ENCODE results near the gene ZNF672. TPM values are rescaled to one million over a fixed set of nuclear protein-coding genes. Genes with fewer than 3 reads are reported as not detected.
A peak's percentile ranks its signal among the peaks of the same experiment; 100 is the strongest.

The ZNF672 gene
- total and polyA plus RNA-seq, 2 of the 13 experiments (the other 11 are each of a cell fraction or from before 2014, with no cell fraction given), result 17.2 to 22.9 TPM

GRCh38 chr1:248873409-248873992 lies 35.5 kb downstream of the ZNF672 start (continued):
- no peak for TF ChIP-seq ZBTB21 (CRISPR knock-in tag; IDR thresholded peaks at IDR 0.05)
- no peak for TF ChIP-seq HNF4A (CRISPR knock-in tag; IDR thresholded peaks at IDR 0.05)
- TF ChIP-seq ZNF337 (CRISPR knock-in tag; IDR thresholded peaks at IDR 0.05; ENCODE audit: borderline replicate concordance, low read depth), result peak; percentile 82; the same call in 1 of the 2 replicates
- no peak; the same call in 1 of the 2 replicates for TF ChIP-seq FOXJ3 (CRISPR knock-in tag; IDR thresholded peaks at IDR 0.05; ENCODE audit: borderline replicate concordance)
- TF ChIP-seq TGIF2 (CRISPR knock-in tag; IDR thresholded peaks at IDR 0.05), result no peak
- TF ChIP-seq ZGPAT (CRISPR knock-in tag; IDR thresholded peaks at IDR 0.05), result peak; percentile 85
- 0 out of 2 replicates have a peak, but pooled peaks have one; percentile 1 for TF ChIP-seq DR1 (CRISPR knock-in tag; IDR thresholded peaks at IDR 0.05)
- no peak for TF ChIP-seq THYN1 (CRISPR knock-in tag; IDR thresholded peaks at IDR 0.05; ENCODE audit: borderline replicate concordance, low read depth)
- TF ChIP-seq POLR2AphosphoS5 (IDR thresholded peaks at IDR 0.05; ENCODE audit: low read depth, low read length), result no peak
- TF ChIP-seq ZNF280D (CRISPR knock-in tag; IDR thresholded peaks at IDR 0.05), result no peak; the same call in 1 of the 2 replicates
- TF ChIP-seq HNRNPL (IDR thresholded peaks at IDR 0.05; ENCODE audit: low read depth, low read length), result no peak
- TF ChIP-seq CHD2 (IDR thresholded peaks at IDR 0.05; ENCODE audit: low read depth, low read length), result peak; percentile 76
- no peak for TF ChIP-seq ZNF660 (CRISPR knock-in tag; IDR thresholded peaks at IDR 0.05; ENCODE audit: borderline replicate concordance, low read depth)
- TF ChIP-seq HNRNPLL (IDR thresholded peaks at IDR 0.05; ENCODE audit: low read depth, low read length, poor library complexity, severe bottlenecking), result peak; percentile 81
- 0 out of 2 replicates have a peak, but pooled peaks have one; percentile 24 for TF ChIP-seq ZFP90 (CRISPR knock-in tag; IDR thresholded peaks at IDR 0.05; ENCODE audit: borderline replicate concordance)
- peak; percentile 42 for TF ChIP-seq ZNF503 (CRISPR knock-in tag; IDR thresholded peaks at IDR 0.05)
- no peak for TF ChIP-seq ZSCAN5A (CRISPR knock-in tag; IDR thresholded peaks at IDR 0.05; ENCODE audit: borderline replicate concordance)
- peak; percentile 65; the same call in 1 of the 2 replicates for TF ChIP-seq ZNF224 (CRISPR knock-in tag; IDR thresholded peaks at IDR 0.05)
- TF ChIP-seq SATB2 (CRISPR knock-in tag; IDR thresholded peaks at IDR 0.05), result no peak; the same call in 1 of the 2 replicates
- TF ChIP-seq CBX5 (CRISPR knock-in tag; IDR thresholded peaks at IDR 0.05; ENCODE audit: borderline replicate concordance), result peak; percentile 56; the same call in 1 of the 2 replicates
- no peak for TF ChIP-seq ZNF839 (CRISPR knock-in tag; IDR thresholded peaks at IDR 0.05; ENCODE audit: borderline replicate concordance)
- peak; percentile 86; the same call in 1 of the 2 replicates for TF ChIP-seq ZNF567 (CRISPR knock-in tag; IDR thresholded peaks at IDR 0.05; ENCODE audit: borderline replicate concordance)

Data from HepG2 (cell line).